ENCODE measurements around the gene MGAT4A.

Gene MGAT4A

GRCh38 chr2:98588880-98589431 lies 142.0 kb downstream of the MGAT4A start:
- Histone ChIP-seq H4K20me1 (no peaks in the 10 kb centered on the region), H3K4me1 (peaks cover 0 to 10% (median 0%) of the 10 kb centered on the region in 10 experiments; a peak in 4 of 20 replicates), H3K9ac (no peak overlapping the region), H3K36me3 (peaks cover 18 to 84% (median 41%) of the 10 kb centered on the region in 11 experiments; a peak in 21 of 22 replicates), H3K27ac (no peak overlapping the region), H3K27me3 (no peaks in the 10 kb centered on the region), H3K4me3 (no peak overlapping the region), H3K9me3 (replicated peaks in 1 of 11) (peaks cover 3 to 11% (median 5%) of the 10 kb centered on the region in 11 experiments; a peak in 15 of 22 replicates), H3K4me2 (no peak overlapping the region)
- TF ChIP-seq Cebpa-rat (IDR thresholded peaks at IDR 0.05) = no peak

- peaks cover 0 to 8% (median 0%) of the 10 kb centered on the region in 10 experiments; a peak in 4 of 20 replicates for H3K4me1 ChIP-seq
- H3K9me3 ChIP-seq (replicated peaks in 1 of 11) = no peaks in the 10 kb centered on the region
- no peaks in the 10 kb centered on the region for H3K27me3 ChIP-seq
- H3K9ac ChIP-seq = no peak overlapping the region
- H3K4me3 ChIP-seq = no peak overlapping the region
- no peak overlapping the region for H3K27ac ChIP-seq
- H4K20me1 ChIP-seq = no peaks in the 10 kb centered on the region; a peak in 1 of 22 replicates
- H3K4me2 ChIP-seq = no peak overlapping the region
- peaks cover 24 to 93% (median 45%) of the 10 kb centered on the region in 11 experiments for H3K36me3 ChIP-seq
- no peak for TF ChIP-seq Cebpa-rat (IDR thresholded peaks at IDR 0.05)
Measured at GRCh38 chr2:98586551-98587140, 144.3 kb downstream of the MGAT4A start.

- TF ChIP-seq Cebpa-rat (IDR thresholded peaks at IDR 0.05) = no peak
- no peak overlapping the region for H3K4me2 ChIP-seq
- no peak overlapping the region for H3K9ac ChIP-seq
- H3K27me3 ChIP-seq = no peaks in the 10 kb centered on the region
- no peaks in the 10 kb centered on the region; a peak in 1 of 22 replicates for H4K20me1 ChIP-seq
- no peak overlapping the region for H3K27ac ChIP-seq
- no peaks in the 10 kb centered on the region for H3K9me3 ChIP-seq (replicated peaks in 1 of 11)
- peaks cover 24 to 82% (median 45%) of the 10 kb centered on the region in 11 experiments for H3K36me3 ChIP-seq
- H3K4me1 ChIP-seq = peaks cover 7 to 12% (median 8%) of the 10 kb centered on the region in 10 experiments; a peak in 17 of 20 replicates
- H3K4me3 ChIP-seq = no peak overlapping the region
Measured at GRCh38 chr2:98585386-98585785, 145.5 kb downstream of the MGAT4A start.

GRCh38 chr2:98583816-98584618 lies 146.9 kb downstream of the MGAT4A start:
- Histone ChIP-seq H3K4me3 (no peak overlapping the region), H3K27ac (no peak overlapping the region), H4K20me1 (no peaks in the 10 kb centered on the region; a peak in 1 of 22 replicates), H3K9ac (no peak overlapping the region), H3K36me3 (peaks cover 26 to 83% (median 51%) of the 10 kb centered on the region in 11 experiments), H3K4me2 (no peak overlapping the region), H3K4me1 (peaks cover 7 to 22% (median 10%) of the 10 kb centered on the region in 10 experiments; a peak in 17 of 20 replicates), H3K9me3 (replicated peaks in 1 of 11) (no peaks in the 10 kb centered on the region), H3K27me3 (no peaks in the 10 kb centered on the region)
- no peak for TF ChIP-seq Cebpa-rat (IDR thresholded peaks at IDR 0.05)

- no peak overlapping the region for H3K27ac ChIP-seq
- H3K9ac ChIP-seq = no peak overlapping the region
- H3K9me3 ChIP-seq (replicated peaks in 1 of 11) = no peaks in the 10 kb centered on the region
- H3K27me3 ChIP-seq = no peaks in the 10 kb centered on the region
- no peaks in the 10 kb centered on the region; a peak in 1 of 22 replicates for H4K20me1 ChIP-seq
- H3K4me3 ChIP-seq = no peak overlapping the region
- TF ChIP-seq Cebpa-rat (IDR thresholded peaks at IDR 0.05) = no peak
- peaks cover 7 to 22% (median 10%) of the 10 kb centered on the region in 10 experiments; a peak in 17 of 20 replicates for H3K4me1 ChIP-seq
- H3K4me2 ChIP-seq = no peak overlapping the region
- peaks cover 26 to 87% (median 57%) of the 10 kb centered on the region in 11 experiments for H3K36me3 ChIP-seq
Measured at GRCh38 chr2:98583276-98583675, 147.7 kb downstream of the MGAT4A start.

GRCh38 chr2:98582523-98582922 lies 148.4 kb downstream of the MGAT4A start:
- H3K4me2 ChIP-seq = no peak overlapping the region

GRCh38 chr2:98580656-98581284 lies 150.2 kb downstream of the MGAT4A start:
- Histone ChIP-seq H3K27ac (peak overlapping the region in 3 of 11 experiments; percentile 1 to 41 (median 41); a peak in 5 of 22 replicates), H3K36me3 (peaks cover 32 to 87% (median 73%) of the 10 kb centered on the region in 11 experiments), H3K9ac (0 out of 22 replicates have a peak overlapping the region, but pooled peaks of 1 of the 11 experiments have one; percentile 16), H3K4me2 (peak overlapping the region; percentile 11 to 78 (median 33); a peak in 17 of 22 replicates), H3K9me3 (replicated peaks in 1 of 11) (no peaks in the 10 kb centered on the region), H3K4me3 (no peak overlapping the region), H3K4me1 (peaks cover 7 to 22% (median 10%) of the 10 kb centered on the region in 10 experiments; a peak in 17 of 20 replicates), H3K27me3 (no peaks in the 10 kb centered on the region), H4K20me1 (no peaks in the 10 kb centered on the region; a peak in 1 of 22 replicates)
- no peak for TF ChIP-seq Cebpa-rat (IDR thresholded peaks at IDR 0.05)

More at GRCh38 chr2:98582523-98582922, 148.4 kb downstream of the MGAT4A start:
- Histone ChIP-seq H3K9ac (no peak overlapping the region), H4K20me1 (no peaks in the 10 kb centered on the region; a peak in 1 of 22 replicates), H3K27me3 (no peaks in the 10 kb centered on the region), H3K9me3 (replicated peaks in 1 of 11) (no peaks in the 10 kb centered on the region), H3K36me3 (peaks cover 32 to 87% (median 65%) of the 10 kb centered on the region in 11 experiments), H3K27ac (no peak overlapping the region), H3K4me1 (peaks cover 7 to 22% (median 10%) of the 10 kb centered on the region in 10 experiments; a peak in 17 of 20 replicates), H3K4me3 (no peak overlapping the region)
- no peak for TF ChIP-seq Cebpa-rat (IDR thresholded peaks at IDR 0.05)

GRCh38 chr2:98579926-98580325 lies 151.0 kb downstream of the MGAT4A start:
- H3K4me1 ChIP-seq = peaks cover 7 to 22% (median 10%) of the 10 kb centered on the region in 10 experiments; a peak in 17 of 20 replicates
- H3K4me2 ChIP-seq = peak overlapping the region in 3 of 11 experiments; percentile 56 to 78 (median 71); a peak in 6 of 22 replicates
- TF ChIP-seq Cebpa-rat (IDR thresholded peaks at IDR 0.05) = no peak
- no peaks in the 10 kb centered on the region; a peak in 1 of 22 replicates for H4K20me1 ChIP-seq
- no peak overlapping the region for H3K4me3 ChIP-seq
- H3K27ac ChIP-seq = no peak overlapping the region; a peak in 1 of 22 replicates
- H3K9me3 ChIP-seq (replicated peaks in 1 of 11) = no peaks in the 10 kb centered on the region
- no peaks in the 10 kb centered on the region for H3K27me3 ChIP-seq
- H3K36me3 ChIP-seq = peaks cover 32 to 87% (median 77%) of the 10 kb centered on the region in 11 experiments
- no peak overlapping the region for H3K9ac ChIP-seq
